HG02870 (cell line): Measurements from ENCODE around the gene SALL4.
"Not testable (repeated sequence)": the region's sequence is repeated elsewhere in the genome, so short reads cannot be mapped to it uniquely, and the experiment has no call there.

Experiments used
- ATAC-seq: cut with Tn5 transposase; IDR thresholded peaks from one replicate; pipeline ENCODE4 v1.9.1; 2021; ENCODE audit warnings: mild to moderate bottlenecking, moderate library complexity; ENCODE audit not compliant: unreplicated experiment

SALL4 gene

DNA sequence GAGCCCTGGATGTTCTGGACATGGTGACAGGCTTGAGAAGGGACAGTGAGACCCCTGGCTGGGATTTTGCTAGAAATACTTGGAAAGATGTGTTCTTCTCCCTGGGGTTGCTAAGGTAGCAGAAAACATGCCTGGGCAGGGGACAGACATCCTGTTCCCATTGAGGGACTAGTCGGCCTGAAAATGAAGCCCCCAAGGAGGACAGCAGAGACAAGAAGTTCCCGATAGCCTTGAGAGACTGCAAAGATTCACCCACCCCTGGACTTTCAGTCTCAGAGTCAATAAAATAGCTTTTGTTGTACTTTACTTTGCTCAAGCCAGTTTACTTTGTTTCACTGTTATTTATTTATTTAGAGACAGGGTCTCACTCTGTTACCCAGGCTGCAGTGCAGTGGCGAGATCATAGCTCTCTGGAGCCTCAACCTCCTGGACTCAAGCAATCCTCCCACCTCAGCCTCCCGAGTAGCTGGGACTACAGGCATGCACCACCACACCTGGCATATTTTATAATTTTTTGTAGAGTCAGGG is 62.5 kb downstream of the SALL4 start:
- ATAC-seq: no peak

DNA sequence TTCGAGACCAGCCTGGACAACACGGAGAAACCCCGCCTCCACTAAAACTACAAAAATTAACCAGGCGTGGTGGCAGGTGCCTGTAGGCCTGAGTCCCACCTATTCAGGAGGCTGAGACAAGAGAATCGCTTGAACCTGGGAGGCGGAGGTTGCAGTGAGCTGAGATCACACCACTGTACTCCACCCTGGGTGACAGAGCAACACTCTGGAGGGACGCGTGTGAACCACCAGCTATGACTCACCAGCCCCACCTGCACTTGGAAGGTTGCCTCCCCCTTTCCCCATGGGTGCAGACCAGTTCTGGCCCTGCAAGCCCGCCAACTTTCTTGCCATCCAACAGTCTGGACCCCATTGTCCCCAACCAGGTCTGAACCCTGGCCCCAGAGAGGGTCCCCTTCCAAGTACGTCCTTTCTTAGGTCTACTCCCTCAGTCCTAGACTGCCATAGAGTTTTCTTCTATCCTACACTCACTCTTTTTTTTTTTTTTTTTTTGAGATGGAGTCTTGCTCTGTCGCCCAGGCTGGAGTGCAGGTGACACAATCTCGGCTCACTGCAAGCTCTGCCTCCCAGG is 63.4 kb downstream of the SALL4 start:
- ATAC-seq: no peak

DNA sequence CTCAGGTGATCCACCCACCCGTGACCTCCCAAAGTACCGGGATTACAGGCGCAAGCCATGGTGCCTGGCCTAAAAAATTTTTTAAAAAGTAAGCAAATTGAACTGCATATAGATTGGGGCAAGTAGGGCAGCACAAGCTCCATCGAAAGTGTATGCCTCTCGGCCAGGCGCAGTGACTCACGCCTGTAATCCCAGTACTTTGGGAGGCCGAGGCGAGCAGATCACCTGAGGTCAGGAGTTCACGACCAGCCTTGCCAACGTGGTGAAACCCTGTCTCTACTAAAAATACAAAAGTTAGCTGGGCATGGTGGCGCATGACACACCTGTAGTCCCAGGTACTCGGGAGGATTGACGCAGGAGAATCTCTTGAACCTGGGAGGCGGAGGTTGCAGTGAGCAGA is 64.1 kb downstream of the SALL4 start:
- ATAC-seq: not testable (repeated sequence)

DNA sequence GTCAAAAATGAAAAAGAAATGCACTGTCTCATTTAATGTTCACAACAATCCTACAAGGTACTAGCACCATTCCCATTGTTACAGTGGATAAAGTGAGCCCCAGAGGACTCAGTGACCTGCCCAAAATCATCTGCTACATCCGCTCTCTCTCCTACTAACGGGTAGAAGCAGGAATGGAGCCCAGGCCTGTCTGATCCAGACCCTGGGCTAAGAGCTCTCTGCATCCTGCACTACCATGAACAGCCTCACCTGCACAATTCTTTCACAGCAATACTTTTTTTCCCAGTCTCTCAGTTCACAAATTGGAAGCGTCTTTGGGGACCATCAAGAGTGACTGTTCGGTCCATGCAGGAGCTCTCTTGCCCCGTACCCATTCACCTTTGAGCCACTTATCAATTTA is 65.4 kb downstream of the SALL4 start:
- no peak for ATAC-seq

DNA sequence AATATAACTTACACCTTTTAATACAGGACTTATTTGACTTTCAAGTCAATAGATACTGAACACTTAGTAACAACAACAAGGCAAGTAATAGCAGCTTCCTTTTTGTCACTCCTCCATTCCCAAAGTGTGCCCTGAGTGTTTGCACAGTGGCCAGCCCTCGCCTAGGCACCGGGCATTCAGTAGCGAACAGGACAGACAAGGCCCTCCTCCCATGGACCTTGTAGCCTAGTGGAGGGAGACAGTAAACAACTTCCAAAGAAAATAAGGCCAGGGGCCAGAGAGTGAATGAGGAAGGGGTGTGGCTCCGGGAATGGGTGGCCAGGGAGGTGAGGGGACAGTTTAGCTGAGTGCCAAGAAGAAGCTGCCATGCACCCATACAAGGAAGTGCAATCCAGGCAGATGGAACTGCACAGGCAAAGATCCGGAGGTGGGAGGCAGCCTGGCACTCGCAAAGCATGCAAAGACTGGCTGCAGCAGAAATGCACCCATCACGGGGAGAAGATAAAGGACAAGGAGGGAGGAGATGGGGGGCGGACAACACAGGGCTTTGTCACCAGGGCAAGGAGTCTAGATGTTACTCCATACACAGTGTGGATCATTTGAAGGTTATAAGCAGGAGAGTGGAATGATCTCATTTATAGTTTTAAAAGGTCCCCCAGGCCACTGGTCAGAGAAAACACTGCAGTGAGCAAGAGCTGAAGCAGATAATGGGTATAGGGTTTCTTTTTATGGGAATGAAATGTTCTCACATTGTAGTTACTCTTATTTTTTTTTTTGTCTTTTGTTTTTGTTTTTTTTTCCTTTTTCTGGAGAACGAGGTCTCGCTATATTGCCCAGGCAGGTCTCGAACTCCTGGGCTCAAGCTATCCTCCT is 66.4 kb downstream of the SALL4 start:
- ATAC-seq: no peak

DNA sequence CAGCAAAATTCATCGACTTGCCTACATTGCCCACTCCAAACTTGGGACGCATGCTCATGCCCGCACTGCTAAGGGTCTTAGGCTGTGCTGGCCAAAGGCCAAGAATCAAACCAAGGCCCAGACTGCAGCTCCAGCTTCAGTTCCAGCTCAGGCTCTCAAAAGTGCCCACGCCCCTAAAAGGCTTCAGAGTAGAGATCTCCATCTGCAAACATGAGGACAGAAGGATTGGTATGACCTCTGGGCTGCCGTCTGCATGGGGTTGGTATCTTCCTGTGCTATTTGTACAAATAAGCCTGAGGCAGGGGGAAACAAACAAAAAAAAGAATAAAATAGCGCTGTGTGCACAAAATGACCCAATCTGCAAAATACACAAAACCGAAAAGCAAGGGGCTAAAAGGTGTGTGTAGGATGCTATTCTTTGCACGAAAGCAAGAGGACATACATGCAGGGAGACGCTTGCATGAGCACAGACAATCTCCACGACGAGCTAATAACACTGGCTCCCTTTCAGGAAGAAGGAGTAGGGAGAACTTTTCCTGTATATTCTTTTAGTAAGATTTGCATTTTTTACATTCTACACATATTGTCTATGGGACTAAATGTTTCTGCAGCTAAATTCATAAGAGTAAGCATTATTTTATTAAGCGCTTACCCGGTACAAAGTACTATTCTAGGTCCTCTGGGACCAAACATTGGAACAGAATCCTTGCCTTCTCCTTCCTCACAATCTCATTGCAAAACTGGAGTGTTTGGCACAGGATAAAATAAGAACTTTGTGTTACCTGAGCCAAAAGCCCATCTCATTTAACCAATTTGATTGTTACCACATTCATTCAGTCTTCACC is 67.2 kb downstream of the SALL4 start:
- ATAC-seq: no peak

DNA sequence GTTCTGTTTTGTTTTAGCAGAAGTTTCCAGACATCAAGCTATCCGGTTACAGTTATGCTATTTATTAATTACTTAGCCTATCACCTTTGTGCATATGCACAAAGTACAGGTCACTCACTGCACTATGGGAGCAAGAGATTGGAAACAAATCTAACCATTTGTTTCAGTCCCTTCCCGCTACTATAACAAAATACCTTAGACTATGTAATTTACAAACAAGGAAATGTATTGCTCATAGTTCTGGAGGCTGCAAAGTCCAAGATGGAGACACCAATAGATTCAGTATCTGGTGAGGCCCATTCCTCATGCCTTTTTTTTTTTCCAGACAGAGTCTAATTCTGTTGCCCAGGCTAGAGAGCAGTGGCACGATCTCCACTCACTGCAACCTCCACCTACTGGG is 69.3 kb downstream of the SALL4 start:
- no peak for ATAC-seq
